Measurements from ENCODE around the gene SBK2.
"Not testable (repeated sequence)": the region's sequence is repeated elsewhere in the genome, so short reads cannot be mapped to it uniquely, and the experiment has no call there.

SBK2 gene

DNA sequence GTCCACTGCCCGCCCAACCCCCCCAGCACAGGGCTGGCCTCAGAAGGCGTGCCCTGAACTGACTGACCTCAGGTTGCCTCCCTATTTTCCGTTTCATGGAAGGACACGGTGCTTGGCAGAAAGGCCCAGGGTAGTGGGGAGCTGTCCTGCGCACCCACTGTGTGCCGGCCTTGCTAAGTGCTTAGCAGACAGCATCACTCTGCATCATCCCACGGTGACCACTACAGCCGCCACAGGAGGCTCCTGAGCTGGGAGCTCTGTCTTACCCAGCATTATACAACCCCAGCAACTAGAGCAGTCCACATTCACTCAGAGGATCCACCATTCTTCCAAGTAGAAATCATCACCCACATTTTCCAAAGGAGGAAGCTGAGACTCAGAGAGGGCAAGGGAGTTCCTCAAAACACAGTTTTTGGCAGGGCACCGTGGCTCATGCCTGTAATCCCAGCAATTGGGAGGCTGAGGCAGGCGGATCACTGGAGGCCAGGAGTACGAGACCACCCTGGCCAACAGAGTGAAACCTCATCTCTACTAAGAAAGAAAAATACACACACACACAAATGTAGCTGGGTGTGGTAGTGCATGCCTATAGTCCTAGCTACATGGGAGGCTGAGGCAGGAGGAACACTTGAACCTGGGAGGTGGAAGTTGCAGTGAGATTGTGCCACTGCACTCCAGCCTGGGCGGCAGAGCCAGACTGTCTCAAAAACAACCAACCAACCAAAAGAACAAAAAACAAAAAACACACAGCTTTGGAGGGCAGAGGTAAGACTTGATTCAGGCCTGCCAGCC, 1.6 kb downstream of the SBK2 start:
- DNase-seq: no peak

DNA sequence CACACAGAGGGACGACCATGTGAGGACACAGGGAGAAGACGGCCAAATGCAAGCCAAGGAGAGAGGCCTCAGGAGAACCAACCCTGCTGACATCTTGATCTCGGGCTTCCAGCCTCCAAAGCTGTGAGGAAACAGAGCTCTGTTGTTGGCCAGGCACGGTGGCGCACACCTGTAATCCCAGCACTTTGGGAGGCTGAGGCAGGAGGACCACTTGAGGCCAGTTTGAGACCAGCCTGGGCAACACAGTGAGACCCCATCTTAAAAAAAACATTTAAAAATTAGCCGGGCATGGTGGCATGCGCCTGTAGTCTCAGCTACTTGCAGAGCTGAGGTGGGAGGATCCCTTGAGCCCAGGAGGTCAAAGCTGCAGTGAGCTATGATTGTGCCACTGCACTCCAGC, 2.7 kb downstream of the SBK2 start:
- DNase-seq: not testable (repeated sequence)

DNA sequence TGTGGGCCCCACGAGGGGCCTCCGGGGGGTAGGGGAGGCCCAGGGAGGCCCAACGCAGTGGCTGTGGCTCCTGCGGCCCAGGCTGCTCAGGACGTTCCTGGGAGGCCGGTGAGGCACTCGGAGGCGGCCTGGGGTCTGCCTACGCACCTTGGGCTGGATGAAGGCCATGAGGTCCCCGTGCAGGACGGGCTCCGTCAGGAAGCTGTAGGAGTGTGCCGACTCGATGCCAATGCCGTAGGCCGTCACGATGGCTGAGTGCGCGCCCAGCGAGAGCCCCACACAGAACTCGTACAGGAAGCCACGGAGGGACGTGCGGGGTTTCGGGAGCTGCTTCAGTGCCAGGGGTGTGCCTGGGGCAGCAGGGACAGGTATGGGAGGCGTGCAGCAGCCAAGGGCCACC, 5.9 kb downstream of the SBK2 start:
- no peak for DNase-seq

DNA sequence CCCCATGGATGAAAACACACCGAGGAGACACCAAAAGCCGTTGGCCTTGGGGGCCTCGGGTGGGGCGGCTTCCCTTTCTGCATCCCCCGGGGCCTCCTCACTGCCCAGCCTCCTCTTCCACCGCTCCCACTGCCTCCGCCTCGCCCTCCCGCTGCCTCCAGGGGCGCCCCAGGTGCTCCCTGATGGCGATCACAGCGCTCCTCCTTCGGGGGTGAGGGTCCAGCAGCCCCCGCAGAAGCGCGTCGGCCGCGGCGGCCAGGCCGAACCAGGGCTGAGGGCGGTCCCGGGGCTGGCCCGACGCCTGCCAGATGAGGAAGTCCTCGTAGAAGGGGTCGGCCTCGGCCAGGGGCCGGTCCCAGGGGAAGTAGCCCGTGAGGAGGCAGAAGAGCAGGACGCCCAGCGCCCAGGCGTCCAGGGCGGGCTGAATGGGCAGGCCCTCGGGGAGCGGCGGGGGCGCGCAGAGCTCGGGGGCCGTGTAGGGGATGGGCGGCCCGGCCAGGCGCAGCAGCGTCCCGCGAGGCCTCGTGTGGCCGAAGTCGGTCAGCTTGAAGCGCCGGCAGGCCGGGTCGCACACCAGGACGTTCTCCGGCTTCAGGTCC, 7.2 kb downstream of the SBK2 start:
- no peak for DNase-seq

DNA sequence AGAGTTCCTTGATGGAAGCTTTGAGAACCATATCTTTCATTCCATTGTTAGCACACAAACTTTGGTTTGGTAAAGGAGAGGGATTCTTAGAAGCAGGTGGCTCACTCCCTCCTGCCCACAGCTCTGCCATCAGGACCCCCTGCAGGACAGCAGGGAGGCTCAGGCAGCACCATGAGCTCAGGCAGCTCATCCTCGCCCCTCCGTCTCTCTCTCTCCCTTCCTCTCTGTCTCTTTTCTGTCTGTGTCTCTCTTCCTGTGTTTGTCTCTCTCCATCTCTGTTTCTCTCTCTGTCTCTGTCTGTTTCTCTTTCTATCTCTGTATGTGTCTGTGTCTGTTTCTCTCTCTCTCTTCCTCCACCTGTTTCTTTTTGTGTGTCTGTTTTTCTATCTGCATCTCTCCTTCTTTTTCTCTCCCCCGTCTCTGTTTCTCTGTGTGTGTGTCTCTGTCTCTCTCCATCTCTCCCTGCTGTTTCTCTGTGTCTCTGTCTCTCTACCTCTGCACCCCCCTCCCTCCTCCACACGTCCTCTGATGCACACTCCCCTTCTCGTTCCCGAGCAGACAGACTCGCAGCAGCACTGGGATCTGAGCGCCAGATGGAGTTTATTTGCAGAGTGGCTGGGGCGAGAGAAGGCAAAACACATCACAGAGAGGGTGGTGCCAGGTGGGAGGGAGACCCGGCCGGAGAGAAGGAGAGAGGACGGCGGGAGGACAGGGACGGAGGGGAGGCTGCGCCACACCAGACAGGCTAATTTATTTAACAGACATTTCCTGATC, 8.7 kb downstream of the SBK2 start:
- no peak for DNase-seq

DNA sequence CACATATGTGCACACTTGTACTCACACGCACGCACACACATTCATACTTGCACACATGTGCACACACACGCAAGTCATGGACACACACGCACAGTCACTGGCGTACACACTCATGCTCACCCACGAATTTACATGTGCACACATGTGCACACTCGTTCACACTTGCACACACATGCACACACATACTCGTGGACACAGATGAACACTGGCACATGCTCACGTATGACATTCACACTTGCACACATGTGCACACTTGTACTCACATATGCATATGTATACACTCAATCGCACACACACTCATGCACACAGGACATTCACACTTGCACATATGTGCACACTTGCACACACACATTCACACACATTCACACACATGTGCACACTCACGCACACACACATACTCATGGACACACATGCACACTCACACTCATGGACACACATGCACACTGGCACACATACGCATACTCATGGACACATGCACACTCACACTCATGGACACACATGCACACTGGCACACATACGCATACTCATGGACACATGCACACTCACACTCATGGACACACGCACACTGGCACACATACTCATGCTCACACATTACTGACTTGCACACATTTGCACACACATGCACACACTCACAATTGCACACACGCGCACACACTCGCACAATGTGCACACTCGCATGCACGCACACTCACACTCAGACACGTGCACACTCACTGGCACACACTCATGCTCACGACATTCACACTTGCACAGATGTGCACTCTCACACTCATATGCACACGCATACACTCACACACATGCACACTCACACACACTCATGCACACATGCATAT, 9.5 kb downstream of the SBK2 start:
- no peak for DNase-seq

DNA sequence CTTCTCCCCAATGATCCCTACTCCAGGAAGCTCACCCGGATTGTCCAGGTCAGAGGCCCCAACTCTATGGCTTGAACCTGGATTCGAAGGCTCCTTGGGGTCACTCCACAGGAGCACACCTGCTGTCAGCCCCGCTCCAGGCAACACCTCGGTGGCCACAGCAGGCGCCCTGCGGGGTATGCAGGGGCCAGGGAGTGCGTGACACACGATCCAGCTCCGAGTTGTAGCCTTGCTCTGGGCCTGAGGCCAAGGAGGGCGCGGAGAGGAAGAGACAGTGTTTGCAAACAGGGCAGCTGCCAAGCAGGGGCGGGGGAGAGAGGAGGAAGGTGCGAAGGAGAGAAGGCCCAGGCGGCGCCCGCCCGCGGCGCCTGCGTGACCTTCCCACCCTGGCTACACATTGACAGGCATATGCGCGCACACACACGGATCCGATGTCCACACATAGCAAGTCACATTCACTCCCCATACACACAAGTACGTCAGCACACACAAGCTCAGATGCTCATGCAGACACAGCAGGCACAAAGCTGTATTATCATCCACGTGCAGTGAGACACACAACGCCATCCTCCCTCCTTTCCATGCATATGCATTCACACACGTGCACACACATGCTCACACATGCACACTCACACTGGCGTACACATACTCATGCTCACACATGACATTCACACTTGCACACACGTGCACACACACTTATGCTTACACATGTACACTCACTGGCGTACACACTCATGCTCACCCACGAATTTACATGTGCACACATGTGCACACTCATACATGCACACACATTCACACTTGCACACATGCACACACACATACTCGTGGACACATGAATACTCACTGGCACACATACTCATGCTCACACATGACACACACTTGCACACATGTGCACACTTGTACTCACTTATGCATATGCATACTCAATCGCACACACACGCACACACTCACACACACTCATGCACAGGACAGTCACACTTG, 10.4 kb downstream of the SBK2 start:
- DNase-seq: no peak

DNA sequence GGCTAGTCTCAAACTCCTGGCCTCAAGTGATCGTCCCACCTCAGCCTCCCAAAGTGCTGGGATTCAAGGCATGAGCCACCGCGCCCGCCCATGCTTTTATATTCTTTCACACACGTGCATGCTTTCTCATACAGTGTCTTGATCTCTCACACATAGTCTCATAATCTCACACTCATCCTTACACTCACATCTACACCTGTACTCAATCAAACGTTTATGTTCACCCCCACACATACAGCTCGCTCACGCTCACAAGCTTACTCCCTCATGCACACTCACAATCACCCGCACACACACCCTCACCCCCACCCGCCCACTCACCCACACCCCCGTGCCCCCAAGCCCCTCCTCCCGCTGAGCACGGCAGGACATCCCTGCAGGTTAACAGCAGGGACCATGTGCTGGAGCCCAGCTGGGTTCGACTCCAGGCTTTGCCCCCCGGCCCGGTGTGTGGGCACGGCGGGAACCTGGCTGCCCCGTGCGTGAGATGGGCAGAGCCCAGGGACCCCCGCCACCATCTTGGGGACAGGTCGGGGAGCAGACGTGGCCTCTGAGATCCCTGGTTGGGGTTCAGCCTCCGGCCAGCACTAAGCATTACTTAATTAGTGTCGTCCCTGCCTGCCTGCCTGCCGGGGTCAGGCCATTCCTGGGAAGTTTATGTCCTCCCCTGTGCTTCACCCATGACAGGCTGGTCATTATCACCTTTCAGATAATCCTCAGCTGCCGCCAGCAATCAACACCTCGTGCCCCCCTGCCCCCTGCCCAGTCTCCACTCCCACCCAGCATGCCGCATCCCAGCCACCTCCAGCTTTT, 11.4 kb downstream of the SBK2 start:
- no peak for DNase-seq

DNA sequence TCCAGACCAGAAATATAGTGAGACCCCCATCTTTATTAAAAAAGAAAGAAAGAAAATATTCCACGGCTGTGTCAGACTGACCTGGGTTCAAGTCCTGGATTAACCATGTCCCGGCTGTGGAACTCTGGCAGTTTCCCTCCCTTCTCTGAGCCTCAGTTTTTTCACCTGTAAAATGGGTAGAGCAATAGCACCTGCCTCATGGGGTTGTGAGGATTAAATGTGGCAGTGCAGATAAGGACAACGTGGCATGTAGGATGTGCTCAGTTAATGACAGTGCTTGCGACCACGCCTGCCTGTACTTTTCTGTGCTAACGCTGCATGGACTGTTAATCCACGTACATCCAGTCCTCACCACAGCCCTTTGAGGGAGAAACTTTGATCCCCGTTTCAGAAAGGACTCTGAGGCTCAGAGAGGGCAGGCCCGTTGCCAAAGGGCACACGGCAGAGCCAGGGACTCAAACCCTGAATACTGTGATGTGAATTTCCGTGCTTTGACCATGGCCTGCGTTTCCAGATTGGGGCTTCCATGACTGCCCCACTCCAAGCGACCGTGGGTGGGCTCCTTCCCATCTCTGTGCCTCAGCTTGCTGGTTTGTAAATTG, 16.1 kb downstream of the SBK2 start:
- DNase-seq: no peak

DNA sequence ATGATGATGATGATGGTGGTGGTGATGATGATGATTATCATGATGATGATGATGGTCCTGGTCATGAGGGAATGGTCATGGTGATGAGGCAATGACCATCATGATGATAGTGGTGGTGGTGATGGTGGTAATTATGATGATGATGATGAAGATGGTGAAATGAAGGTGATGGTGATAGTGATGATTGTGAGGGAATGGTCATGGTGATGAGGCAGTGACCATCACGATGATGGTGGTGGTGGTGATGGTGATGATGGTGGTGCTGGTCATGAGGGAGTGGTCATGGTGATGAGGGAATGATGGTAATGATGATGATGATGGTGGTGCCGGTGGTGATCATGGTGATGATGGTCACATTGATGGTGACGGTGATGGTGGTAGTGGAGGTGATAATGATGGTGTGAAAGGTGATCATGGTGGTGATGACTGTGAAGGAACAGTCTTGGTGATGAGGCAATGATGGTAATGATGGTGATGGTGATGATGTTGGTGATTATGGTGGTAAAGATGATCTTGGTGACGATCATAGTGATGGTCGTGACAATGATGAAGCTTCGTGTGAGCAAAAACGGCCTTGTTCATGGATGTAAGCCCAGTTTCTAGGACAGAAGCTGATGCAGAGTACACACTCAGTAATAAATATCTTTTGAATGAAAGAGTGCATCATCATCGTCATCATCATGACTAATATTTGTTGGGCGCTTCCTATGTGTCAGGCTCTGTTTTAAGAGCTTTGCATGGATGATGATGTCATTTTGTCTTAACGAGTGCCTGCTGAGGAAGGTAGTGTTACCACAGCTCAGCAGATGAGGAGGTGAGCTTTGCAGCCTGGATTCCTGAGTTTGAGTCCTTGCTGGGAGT, 17.3 kb downstream of the SBK2 start:
- DNase-seq: no peak

DNA sequence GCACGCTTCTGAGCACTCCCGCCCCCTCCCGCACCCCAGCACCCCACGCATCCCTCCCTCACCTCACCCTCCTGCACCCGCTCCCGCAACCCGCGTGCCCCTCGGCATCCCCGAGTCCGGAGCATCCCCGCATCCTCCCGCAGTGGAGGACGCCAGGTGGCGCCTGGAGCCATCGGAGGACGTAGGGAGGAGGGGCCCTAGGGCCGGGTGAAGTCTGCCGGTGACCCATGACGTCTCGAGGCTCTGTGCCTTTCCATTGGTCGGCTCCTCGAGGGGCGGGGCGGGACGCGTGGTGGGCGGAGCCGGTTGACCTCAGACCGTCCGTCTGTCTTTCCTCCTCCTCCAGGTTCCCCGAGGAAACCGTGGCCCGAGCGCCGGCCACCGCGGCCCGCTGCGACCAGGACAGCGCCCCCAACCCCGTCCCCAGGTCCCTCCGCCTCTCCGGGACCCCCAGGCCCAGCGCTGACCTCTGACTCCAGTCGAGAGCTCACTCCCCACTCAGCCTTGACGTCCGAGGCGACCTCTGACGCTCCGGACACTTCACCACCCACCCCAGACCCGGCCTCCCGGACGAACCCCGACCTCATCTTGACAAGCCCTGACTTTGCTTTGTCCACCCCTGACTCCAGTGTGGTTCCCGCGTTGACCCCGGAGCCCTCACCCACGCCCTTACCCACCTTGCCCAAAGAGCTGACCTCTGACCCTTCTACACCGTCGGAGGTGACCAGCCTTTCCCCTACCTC, 19.9 kb downstream of the SBK2 start:
- DNase-seq: peak; percentile 81

DNA sequence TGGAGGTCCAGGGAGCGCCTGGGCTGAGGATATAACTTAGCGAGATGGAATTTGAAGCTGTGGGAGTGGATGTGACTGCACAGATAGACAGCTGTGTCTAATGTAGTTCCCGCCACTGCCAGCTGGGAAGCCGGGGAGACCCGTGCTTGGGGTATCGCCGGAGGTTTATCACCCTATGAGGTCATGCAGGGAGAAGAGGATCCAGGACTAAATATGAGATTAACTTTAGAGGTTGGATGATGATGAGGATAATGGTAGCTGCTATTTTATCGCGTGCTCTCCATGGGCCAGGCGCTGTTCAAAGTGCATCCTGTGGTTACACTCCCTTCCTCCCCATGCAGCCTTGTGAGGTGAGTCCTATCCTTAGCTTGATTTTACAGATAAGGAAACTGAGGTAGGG, 28.8 kb downstream of the SBK2 start:
- DNase-seq: no peak

DNA sequence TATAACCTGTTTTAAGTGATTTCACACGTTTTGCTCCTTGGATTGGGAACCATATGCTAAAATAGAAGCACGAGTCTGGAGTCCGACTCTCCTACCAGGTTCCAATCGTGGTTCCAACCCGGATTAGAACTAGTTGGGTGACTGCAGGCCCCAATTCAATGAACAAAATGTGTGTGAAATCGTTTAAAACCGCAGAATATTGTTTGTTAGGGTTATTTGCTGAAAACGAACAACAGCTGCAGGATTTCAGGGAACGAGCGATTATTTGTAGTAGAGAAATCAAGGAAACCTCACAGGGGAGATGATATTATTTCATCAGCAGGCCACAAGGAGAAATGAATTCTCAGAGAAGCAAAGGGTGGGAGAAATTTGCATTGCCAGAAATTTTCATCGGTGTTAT, 32.0 kb downstream of the SBK2 start:
- no peak for DNase-seq

DNA sequence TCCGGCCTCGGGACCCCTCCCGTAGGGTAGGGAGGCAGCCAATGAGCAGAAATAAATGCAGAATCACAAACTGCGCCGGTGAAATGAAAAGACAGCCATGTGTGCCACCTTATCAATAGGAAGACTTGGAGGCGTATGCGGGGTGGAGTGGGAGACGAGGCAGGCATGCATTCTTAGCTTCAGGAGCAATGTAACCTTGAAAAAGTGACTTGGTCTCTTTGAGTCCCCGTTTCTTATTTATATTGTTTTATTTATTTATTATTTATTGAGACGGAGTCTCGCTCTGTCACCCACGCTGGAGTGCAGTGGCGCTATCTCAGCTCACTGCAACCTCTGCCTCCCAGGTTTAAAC, 32.7 kb downstream of the SBK2 start:
- DNase-seq: no peak

DNA sequence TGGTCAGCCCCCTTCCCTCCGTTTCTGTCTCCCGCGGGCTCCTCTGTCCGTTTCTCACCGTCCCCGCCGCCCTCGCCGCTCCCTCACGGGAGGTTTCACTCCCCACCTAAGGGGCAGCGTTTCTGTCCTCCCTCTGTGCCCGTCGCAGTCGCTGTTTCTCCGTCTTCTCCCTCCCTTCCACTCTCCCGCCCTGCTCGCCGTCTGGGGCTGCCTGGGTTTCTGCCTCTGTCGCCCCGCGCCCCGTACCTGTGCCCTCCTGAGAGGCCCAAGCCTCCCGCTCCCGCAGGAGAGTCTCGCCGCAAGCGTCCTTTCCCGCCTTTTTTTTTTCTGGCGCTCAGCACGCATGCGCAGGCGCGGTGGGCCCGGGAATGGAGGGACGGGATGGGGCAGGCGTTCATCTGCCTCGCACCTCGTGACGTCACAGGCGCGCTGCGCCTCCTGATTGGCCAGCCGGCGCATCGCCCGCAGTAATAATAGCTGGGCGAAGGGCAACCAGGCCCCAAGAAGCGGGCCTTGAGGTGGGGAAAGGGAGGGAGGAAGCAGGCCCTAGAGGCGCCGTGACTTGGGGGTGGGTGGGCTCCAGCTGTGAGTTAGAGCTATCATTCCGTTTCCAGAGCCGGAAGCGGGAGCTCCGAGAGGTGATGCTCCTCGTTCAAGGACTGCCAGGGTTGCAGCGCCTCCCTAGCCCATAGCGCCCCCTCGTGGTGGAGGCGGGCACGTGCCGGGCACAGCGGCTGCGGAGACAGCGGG, 33.3 kb downstream of the SBK2 start:
- peak; percentile 93 for DNase-seq

DNA sequence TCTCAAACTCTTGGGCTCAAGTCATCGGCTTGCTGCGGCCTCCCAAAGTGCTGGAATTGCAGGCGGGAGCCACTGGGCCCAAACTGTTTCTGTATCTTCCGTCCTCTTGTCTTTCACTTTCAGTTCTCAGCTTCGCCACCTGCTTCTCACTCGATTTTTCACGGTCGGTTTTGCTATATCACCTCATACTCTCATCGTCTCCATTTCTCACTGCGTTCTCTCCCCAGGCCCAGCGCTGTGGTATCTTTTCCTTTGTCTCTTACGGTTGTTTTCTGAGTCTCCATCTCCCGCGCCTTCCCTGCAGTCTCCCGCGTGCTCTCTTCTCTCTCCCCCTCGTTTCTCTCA, 33.8 kb downstream of the SBK2 start:
- no peak for DNase-seq

DNA sequence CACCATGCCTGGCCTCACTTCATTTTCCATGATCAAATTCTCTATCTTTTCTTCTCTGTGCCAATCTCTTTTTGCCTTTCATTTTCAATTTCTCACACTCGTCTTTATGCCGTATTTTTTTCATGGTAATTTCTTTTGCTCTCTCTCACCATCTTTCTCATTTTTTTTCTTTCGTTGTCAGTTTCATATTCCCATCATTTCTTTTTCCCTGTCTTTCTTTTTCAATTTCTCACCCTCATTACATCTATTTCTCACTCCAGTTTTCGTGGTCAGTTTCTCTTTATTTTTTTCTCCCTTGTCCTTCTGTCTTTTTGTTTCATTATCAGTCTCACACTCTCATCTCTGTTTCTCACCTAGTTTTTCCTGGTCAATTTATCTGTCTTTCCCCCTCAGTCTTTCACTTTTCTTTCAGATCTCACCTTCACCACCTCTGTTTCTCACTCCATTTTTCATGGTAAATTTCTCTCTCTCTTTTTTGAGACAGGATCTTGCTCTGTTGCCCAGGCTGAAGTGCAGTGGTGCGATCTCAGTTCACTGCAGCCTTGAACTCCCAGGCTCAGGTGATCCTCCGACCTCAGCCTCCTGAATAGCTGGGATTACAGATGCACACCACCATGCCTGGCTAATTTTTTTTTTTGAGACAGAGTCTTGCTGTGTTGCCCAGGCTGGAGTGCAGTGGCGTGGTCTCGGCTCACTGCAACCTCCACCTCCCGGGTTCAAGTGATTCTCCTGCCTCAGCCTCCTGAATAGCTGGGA, 34.6 kb downstream of the SBK2 start:
- no peak for DNase-seq
